Coronary artery (tissue), 2 donors: ENCODE measurements around the gene ACER2.

Experiments
- DNase-seq: peaks from one replicate; pipeline ENCODE4 v3.0.0-alpha.2; 2017; ENCODE audit warnings: low spot score
- H3K27ac ChIP-seq, 2 donors: fragments of 200-600 bp; sonication (generic); one replicate each; pipeline ENCODE4 v1.5.1; 2016 to 2019
- H3K4me3 ChIP-seq: fragments of 200-600 bp; sonication (generic); 2 replicates; pipeline ENCODE4 v1.5.1; 2016; ENCODE audit warnings: mild to moderate bottlenecking, moderate library complexity
- TF ChIP-seq, protein P1 (sequence below): fragments of 200-600 bp; sonication (generic); IDR thresholded peaks from one replicate; pipeline ENCODE4 v1.5.1; 2019; ENCODE audit warnings: antibody characterized with exemption

The ACER2 gene

DNA sequence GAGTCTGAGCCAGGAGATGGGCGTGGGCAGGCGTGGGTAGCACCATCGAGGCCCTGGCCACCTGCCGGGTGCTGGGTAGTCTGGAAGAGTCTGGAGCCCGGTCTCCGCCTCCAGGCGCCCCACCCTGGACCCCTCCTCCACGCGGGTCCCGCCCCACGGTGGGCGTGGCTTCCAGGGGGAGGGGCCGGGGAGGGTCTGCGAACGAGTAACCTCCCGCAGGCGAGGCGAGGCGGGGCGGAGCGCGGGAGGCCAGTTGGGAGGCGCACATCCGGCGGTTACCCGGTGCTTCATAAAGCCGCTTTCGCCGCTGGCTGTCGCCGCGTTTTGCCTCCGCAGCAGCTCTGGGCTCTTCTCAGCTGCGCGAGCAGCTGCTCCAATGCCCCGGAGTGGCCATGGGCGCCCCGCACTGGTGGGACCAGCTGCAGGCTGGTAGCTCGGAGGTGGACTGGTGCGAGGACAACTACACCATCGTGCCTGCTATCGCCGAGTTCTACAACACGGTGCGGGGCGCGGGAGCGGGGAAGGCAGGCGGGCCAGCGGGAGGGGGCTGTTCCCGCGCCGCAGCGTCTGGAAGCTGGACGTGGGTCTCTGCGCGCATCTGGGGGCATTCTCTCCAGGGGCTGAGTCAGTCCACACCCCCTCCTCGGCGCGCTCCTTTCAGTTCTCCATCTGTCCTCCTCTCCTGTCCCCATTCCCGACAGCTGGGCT, at the start of gene ACER2:
ACER2 (plus strand) TSS at position 317 of the 708 bp plus-strand sequence; CDS start at position 393, 76 bp downstream.
- TF ChIP-seq, protein P1, sequence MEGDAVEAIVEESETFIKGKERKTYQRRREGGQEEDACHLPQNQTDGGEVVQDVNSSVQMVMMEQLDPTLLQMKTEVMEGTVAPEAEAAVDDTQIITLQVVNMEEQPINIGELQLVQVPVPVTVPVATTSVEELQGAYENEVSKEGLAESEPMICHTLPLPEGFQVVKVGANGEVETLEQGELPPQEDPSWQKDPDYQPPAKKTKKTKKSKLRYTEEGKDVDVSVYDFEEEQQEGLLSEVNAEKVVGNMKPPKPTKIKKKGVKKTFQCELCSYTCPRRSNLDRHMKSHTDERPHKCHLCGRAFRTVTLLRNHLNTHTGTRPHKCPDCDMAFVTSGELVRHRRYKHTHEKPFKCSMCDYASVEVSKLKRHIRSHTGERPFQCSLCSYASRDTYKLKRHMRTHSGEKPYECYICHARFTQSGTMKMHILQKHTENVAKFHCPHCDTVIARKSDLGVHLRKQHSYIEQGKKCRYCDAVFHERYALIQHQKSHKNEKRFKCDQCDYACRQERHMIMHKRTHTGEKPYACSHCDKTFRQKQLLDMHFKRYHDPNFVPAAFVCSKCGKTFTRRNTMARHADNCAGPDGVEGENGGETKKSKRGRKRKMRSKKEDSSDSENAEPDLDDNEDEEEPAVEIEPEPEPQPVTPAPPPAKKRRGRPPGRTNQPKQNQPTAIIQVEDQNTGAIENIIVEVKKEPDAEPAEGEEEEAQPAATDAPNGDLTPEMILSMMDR: no peak
- Histone ChIP-seq H3K4me3 (peak within 1 kb of the TSS; percentile 94), H3K27ac (peak within 1 kb of the TSS; percentile 66 to 93)
- DNase-seq: peak; percentile 96

DNA sequence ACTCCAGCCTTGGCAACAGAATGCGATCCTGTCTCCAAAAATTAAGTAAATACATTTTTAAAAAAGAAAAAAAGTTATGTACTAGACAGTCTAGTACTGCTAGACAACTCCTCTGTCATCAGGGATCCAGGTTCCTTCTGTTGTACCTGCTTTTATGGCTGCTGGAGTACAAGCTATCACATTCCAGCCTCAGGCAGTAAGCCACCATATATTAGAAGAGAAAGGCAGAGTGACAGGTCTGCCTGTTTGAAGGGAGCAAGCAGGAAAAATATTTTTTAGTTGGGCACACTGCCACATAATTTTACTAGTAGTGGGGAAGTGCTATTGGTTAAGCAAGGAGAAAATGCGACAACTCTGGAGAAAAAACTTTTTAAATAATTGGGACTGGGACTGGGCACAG, 39.7 kb upstream of the ACER2 start:
- no peak overlapping the region for H3K27ac ChIP-seq
- H3K4me3 ChIP-seq: no peak overlapping the region
- TF ChIP-seq, protein P1: no peak
- DNase-seq: no peak

DNA sequence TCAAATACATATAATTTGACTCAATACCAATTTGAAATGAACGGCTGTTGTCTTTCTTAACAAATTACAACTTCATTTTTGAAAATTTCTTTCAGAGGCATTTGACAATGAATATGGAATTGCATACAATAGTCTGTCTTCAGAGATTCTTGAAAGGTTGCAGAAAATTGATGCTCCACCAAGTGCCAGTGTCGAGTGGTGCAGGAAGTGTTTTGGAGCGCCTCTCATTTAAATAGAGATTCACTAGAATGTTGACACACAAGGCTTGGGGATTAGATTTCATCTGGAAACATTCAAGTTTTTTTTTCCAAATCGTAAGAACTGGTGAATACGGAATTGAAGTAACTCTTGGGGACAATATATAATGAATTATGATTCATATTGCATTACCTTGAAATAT, 36.9 kb upstream of the ACER2 start:
- TF ChIP-seq, protein P1: no peak
- no peak overlapping the region for H3K27ac ChIP-seq
- no peak for DNase-seq
- no peak overlapping the region for H3K4me3 ChIP-seq

DNA sequence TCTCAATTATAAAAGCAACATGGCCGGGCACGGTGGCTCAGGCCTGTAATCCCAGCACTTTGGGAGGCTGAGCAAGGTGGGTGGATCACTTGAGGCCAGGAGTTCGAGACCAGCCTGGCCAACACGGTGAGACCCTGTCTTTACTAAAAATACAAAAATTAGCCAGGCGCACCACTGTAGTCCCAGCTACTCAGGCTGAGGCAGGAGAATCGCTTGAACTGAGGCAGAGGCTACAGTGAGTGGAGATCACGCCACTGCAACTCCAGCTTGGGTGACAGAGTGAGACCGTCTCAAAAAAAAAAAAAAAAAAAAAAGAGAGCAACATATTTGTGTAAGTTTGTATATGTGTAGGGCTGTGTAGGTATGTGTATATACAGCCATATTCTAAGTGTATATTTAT, 36.2 kb upstream of the ACER2 start:
- no peak for DNase-seq
- TF ChIP-seq, protein P1: no peak
- Histone ChIP-seq H3K27ac (no peak overlapping the region), H3K4me3 (no peak overlapping the region)

DNA sequence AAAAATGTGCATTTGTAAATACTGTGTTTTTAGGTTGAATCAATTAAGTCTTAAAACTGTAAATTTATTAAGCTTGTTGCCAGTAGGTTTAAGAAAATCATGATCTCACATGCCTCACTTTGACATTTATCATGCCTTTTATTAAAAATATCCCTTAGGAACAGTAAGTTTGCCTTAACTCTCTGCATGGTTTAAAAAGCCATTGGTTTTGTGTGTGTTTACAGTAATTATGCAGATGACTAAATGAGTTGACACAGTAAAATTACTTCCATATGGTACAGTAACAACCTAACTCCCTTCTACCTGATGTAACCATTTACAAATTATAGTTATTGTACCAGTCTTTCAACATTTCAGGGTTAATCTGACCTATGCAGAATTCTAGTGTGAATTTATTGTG, 35.3 kb upstream of the ACER2 start:
- no peak overlapping the region for H3K27ac ChIP-seq
- no peak for DNase-seq
- TF ChIP-seq, protein P1: no peak
- no peak overlapping the region for H3K4me3 ChIP-seq

DNA sequence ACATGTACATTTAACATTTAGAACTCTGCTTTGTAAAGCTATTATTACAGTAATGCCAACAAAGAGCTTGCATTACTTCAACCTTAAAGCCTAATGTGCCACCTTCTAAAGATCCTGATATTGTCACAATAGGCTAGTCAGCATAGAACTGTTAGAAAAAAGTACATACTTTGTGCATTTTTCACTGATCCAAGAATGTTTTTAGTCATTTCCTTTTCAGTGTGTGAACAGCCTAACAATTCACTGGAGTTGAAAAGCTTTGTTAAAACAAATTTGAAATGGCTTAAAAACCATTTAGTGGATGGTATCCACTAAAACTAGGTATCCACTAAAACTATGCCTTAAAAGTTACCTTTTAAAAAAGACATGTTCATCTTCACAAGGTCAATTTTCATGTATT, 33.3 kb upstream of the ACER2 start:
- no peak overlapping the region for H3K4me3 ChIP-seq
- TF ChIP-seq, protein P1: no peak
- no peak overlapping the region for H3K27ac ChIP-seq
- DNase-seq: no peak

DNA sequence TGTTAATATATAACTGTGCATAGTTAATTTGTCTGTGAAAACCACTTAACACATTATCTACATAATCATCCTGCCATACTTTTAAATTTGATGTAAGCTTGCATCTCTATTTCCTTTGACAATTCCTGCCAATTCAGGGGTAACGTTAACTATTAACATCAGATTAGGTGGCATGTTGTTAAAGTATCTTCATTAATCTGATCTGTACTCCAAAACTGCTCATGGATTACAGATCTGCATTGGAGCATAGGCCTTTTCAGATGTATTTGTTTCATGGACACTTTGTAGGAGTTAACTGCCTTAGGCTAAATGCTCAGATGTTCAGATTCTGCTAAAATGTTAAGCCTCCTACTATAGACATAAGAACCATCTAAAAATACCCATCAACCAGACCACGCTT, 31.9 kb upstream of the ACER2 start:
- TF ChIP-seq, protein P1: no peak
- DNase-seq: no peak
- Histone ChIP-seq H3K27ac (no peak overlapping the region), H3K4me3 (no peak overlapping the region)
